Activated gamma-delta T cell (primary cell): ENCODE measurements around the gene NOB1.
"Not testable (repeated sequence)": the region's sequence is repeated elsewhere in the genome, so short reads cannot be mapped to it uniquely, and the experiment has no call there.

ENCODE experiments used
- DNase-seq: peaks from one replicate; lab custom pipeline; 2025; lab: John Stamatoyannopoulos, UW

Gene NOB1

DNA sequence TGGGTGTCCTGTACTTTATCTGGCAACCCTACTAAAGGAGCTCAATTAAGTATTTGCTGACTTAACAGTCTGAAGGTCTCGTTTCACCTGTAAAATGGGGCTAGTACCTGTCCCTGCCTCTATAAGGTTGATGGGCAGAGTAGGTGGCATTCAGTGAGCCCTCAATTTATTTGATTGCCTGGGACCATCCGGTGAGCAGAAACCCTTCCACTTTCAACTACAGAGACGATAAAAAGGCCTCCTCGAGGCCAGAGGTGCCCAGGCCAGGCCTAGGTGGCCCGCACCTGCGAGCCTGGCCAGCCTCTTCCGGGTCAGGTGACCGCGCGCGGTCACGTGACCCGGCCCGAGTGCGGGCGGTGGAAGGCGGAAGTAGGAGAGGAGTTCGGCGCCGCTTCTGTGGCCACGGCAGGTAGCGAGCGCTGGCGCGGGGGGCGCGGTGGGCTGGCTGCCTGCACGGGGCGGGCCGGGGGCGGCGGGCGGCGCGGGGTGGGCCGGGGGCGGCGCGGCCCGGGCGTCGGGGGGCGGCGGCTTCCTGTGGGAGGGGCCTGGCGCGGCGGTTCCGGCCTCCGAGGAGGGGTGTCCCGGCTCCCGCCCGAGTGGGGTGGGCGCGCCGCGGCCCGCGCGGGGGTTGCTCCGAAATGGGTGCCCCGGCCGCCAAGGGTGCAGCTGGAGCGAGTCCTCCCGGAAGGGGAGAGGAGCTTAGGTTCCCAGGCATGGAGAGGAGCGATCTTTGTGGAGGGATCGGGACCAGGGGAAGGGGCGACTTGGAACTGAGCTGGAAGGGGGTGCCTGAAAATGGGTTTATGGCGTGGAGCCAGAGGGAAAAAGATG, 7.5 kb upstream of the NOB1 start, which contains the start of gene WWP2:
WWP2 (plus strand) TSS at position 350 of the 831 bp plus-strand sequence. CDS start 24,679 bp downstream, outside the sequence.
- DNase-seq, result peak; percentile 73

DNA sequence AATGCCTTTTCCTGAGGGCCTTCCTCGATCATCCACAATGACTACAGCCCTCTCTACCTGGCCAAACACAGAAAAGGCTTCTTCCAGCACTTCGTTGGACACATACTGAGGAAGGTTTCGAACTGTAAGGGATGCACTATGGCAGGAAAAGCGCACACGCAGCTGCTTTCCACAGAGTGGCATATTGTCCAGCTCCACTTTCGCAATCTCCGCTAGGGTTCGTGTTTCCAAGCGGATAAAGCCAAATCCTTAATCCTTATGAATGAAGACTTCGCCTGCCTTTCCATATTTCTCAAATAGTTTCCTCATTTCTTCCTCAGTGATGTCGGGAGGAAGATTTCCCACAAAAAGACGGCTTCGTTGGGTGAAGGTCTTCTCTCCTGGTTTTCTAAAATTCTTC, 2.6 kb upstream of the NOB1 start:
- not testable (repeated sequence) for DNase-seq

DNA sequence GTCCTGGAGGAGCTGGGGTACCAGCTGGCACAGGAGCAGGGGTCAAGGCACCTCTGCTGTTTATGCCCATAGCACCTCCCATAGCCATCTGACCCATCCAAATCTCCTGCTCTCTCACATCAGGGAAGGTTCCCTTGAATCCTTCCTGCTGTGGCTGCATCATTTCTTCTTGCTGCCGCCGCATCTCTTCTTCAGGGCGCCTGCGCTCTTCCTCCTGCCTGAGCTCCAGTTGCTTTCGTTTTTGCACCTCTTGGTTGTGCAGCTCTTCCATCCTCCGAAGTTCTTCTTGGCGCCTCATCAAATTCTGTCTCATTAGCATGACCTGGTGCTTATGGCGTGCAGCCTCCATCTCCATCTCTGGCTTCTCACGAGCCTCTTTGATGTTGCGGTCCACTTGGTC, 2.0 kb upstream of the NOB1 start:
- DNase-seq, result no peak

DNA sequence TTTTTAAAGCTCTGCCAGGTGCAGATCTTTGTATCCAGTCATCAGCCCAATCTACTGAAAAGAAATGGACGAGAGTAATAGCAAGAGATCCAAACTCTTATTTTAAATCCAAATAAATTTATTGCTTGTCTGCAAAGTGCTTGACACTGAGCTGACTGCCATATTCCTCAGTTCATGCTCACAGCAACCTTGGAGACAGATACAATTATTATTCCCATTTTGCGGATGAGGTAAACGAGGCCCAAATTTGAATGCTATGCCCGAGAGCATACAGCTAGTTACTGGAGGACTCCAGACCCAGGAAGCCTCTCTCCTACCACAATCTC, 620 bp downstream of the NOB1 start:
- no peak for DNase-seq

DNA sequence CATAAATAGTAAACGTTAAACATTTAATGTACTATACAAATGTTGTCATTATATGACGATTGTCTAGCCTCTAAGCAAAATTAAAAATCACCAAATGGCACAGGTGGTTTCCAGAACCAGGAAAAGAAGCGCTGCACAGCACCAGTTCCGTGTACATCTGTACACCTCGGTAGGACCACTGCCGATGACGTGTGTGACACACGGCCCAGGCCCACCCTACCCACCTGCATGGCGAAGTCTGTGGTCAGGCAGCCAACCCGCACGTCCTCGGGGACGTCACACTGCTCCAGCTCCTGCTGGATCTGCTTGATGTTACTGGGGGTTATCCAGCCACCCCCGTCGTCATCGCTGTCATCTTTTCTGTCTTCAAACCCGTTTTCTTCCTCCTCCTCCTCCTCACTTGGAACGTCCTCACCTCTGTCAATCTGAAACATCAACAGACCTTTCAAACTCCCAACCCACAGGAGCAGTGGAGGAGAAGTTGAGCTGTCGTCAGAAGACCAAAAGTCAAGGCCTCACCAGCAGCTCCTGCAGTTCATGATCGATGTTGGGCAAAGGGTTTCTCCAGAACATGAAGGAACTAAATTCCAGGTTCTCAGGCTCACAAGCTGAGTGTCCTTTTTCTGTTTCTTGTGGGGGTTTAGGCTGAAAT, 5.9 kb downstream of the NOB1 start:
- DNase-seq, result no peak

DNA sequence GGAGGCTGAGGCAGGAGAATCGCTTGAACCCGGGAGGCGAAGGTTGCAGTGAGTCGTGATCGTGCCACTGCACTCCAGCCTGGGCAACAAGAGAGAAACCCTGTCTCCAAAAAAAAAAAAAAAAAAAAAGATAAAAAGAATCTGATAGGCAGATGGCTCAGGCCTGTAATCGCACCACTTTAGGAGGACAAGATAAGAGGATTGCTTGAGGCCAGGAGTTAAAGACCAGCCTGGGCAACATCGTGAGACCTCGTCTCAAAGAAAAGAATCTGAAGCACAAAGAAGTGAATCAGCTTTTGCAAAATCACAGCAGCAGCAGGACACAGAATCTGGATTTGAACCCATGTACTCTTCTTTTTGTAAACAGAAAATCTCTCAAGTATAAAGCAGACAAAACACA, 7.6 kb downstream of the NOB1 start:
- no peak for DNase-seq

DNA sequence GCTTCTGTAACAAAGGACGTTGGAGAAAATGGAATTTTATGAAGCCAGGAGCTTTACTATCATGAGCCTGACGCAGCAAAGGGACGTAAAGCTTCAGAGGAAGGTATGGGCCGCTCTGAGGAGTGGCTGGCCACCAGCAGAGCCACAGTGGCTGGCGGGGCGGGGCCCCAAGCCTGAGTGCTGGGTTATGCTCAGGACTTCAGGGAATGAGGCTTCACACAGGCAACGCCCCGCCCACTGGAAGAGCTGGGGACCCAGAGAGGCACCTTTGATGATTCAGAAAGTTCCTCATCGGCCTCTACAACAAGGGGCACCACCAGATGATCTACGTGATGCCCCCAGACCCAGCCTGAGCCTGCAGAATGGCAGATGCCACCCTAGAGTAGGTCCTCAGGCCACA, 8.8 kb downstream of the NOB1 start:
- no peak for DNase-seq

DNA sequence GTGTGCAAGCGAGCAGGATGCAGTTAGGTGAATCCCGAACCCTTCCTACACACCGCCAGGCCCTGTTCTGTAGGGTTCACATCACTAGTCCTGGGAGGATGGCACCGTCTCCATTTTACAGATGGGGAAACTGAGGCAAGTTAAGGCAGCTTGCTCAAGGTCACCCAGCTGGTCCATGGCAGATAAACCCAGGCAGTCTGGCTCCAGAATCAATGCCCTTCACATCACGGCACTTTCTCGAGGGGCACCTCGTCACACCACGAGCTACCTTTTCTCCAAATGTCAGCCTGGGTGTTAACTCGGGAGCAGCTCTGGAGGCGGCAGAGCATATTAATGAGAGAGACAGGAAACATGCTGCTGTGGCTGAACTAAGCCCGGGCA, 9.5 kb downstream of the NOB1 start:
- DNase-seq, result no peak

DNA sequence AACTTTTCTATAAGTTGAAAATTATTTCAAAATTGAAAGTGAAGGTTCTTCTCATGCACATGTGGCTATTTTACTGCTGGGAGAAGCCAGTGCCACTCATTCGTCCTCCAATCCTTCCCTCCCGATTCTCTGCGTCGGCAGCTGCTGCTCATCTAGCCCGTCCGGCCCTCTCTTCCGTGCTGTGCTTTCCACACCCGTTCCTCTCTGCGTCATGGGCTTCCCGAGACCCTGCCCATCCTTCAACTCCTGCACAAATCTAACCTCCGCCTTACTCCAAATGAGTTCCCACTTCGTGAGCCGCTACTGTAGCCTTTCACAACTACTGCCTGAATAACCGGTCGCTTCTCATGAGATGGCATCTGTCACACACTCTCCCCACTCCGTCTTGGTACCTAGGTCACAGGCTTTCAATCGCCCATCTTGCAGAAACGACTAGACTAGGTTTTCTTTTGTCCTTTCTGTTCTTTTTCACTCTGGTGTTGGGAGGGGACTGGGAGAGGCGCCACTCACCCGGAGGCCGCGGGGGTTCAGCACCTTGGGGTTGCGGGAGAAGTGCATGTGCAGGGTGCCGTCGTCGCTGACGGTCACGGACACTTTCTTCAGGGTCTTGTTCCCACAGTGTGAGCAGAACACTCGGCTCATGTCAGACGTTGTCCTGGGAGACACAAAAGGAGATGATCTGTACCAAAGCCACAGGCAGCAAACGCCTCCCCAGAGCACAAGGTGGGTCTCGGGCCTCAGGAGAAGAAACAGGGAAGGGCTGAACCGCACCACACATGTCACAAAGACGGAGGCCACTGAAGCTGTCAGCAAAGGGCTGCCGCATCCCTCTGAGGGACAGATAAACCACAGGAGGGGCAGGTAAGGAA, 10.1 kb downstream of the NOB1 start:
- no peak for DNase-seq

DNA sequence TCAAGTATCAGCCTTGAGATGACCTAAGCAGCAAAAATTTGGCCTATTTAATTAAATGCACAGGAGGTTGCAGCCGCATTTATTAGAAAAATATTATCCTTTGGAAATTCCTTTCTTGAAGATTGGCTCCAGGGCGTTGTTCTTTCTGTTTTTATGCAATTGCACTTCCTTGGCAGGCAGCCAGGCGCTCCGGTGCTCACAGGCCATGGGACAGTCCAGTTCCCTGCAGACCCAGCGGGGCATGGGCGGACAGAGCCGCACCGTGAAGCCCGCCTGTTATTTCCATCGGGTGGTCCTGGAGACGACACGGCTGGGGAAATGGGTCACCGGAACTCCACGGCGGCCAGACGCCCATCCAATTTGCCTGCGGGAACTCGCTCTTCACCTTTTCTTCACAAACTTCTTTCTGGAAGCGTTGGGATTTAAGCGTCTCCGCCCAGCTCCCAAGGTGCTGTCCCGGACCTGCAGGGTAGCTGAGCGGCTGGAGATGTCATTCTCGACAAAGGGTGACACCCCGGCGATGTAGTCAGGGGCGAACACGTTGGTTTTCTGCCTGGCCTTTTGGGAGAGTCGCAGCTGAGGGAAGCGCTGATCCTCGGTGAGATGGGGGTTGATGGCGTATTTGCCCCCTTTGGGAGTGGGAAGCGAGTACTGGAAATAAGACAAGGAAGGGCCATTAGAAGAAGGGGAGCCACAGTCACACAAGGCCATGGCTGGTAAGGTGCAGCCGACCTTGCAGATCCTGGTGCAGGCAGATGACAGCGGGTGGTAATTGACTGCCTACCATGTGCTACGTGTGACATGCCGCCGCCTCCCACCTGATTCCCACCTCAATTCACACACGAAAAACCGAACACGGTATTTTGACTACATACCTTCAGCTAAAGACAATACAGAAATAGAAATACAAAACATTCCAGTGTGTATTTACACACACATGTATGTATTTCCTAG, 12.5 kb downstream of the NOB1 start:
- no peak for DNase-seq

DNA sequence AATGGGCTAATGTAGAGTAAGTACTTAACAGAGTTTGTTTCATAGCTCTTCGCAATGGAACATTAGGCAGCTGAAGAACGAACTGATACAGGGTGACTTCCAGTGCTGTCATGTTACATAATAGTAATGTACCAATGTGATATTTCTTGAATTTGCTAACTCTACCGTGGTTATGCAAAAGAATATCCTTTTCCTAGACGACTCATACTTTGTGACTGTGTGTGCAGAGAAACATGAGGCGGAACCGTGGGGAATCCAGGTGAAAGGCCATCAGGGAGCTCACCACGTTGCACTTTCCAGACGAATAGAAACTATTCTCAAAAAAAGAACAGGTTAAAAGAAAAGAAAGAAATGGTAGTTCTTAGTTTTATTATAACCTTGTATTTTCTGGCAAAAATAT, 13.2 kb downstream of the NOB1 start:
- DNase-seq, result no peak

DNA sequence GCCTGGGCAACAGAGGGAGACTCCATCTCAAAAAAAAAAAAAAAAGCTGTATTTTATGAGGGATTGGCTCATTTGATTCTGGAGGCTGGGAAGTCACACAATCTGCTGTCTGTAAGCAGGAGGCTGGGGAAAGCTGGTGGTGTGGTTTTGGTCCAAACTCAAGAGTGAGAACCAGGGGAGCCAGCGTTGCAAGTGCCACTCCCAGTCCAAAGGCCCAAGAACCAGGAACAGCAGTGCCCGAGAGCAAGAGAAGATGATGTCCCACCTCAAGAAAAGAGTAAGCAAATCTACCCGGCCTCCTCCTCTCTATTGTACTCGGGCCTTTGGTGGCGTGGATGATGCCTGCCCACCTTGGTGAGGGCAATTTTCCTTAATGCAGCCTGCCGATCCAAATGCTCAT, 22.6 kb downstream of the NOB1 start:
- DNase-seq, result no peak

DNA sequence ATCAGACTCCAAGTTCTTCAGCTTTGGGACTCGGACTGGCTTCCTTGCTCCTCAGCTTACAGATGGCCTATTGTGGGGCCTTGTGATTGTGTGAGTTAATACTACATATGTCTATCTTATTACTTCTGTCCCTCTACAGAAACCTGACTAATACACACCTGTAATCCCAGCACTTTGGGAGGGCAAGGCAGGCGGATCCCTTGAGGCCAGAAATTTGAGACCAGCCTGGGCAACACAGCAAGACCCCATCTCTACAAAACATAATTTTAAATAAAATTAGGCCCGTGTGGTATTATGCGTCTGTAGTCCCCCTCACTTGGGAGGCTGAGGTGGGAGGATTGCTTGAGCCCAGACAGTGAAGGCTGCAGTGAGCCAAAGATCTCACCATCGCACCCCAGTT, 23.4 kb downstream of the NOB1 start:
- DNase-seq, result not testable (repeated sequence)

DNA sequence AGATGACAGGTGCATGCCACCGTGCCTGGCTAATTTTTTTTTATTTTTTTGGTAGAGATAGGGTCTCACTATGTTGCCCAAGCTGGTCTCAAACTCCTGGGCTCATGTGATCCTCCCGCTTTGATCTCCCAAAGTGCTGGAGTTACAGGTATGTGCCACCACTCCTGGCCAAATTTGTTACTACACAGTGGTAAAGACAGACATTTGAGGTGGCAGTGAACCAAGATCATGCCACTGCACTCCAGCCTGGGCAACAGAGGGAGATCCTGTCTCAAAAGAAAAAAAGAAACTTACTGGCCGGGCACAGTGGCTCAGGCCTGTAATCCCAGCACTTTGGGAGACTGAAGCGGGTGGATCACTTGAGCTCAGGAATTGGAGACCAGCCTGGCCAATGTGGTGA, 25.7 kb downstream of the NOB1 start:
- DNase-seq, result not testable (repeated sequence)

DNA sequence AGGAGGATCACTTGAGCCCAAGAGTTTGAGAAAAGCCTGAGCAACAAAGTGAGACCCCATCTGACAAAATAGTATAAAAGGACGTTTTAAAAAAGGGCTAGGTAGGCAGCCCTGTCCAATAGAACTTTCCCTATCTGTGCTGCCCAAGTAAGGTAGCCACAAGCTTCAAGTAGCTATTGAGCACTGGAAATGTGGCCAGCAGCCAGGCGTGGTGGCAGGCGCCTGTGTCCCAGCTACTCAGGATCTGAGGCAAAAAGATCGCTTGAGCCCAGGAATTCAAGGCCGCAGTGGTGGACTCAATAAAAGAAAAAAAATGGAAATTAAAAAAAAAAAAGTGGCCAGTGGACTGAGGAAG, 26.8 kb downstream of the NOB1 start:
- no peak for DNase-seq

DNA sequence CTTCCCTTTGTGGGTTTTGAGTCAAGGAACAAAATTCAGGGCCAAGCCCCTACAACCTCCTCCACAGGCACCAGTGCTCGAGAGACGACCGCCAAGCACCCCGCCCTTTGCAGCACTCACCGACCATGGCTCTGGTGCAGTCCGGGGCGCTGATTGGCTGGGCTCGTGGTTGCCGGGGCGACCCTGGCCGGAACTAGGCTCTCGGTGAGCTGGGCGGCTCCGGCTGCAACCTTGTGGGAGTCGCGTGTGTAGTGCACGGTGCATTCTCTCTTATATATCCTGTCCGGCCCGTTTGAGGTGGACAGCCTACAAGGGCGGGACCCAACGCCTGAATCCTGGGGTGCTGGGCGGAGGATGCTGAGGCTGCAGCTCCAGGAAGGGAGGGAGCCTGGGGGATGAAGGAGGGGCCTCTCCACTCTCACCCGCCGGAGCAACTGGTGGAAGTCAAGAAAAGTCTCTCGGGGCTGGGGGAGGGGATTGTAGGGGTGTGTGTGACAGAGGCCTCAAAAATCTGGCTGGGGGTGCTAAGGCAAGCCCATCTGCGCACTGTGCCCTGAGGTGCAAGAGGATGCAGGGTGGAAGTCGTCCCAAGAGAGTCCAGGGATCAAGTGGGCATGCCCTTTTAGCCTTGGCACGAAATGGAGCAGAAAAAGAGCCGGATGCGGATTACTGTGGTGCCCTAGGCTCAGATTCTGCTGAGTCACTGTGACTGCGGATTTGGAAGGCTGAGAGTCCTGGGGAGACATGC, 28.2 kb downstream of the NOB1 start, which contains the start of gene NQO1:
NQO1 (minus strand) TSS at position 248 of the 748 bp plus-strand sequence; CDS start at position 127, 121 bp downstream.
- DNase-seq, result peak; percentile 80

DNA sequence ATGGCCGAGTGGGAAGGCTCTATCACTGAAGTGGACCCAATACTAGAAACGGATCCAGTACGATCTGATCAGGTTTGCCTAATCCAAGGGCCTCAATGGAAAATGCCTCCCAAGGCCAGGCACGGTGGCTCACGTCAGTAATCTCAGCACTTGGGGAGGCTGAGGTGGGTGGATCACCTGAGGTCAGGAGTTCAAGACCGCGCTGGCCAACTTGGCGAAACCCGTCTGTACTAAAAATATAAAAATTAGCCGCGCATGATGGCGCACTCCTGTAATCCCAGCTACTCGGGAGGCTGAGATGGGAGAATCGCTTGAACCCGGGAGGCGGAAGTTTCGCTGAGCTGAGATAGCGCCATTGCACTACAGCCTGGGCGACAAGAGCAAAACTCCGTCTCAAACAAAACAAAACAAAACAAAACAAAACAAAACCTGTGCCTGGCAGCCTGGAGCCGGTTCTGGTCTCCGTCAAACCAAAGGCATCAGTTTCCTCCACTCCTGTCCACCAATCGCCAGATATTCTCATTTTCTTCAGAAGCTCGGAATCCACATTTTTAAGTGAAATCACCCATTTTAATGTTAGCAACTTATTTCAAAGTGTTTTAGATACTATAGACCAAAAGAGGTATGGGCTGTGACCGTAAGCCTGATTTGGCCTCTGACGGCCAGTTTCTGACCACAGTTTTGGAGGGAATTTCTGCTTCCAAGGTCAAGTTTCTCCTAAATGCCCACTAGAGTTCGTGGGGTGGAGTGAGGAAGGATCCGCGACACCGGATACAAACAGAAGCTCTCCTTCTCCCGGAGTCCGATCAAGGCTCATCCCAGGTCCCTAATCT, 29.0 kb downstream of the NOB1 start:
- DNase-seq, result no peak

DNA sequence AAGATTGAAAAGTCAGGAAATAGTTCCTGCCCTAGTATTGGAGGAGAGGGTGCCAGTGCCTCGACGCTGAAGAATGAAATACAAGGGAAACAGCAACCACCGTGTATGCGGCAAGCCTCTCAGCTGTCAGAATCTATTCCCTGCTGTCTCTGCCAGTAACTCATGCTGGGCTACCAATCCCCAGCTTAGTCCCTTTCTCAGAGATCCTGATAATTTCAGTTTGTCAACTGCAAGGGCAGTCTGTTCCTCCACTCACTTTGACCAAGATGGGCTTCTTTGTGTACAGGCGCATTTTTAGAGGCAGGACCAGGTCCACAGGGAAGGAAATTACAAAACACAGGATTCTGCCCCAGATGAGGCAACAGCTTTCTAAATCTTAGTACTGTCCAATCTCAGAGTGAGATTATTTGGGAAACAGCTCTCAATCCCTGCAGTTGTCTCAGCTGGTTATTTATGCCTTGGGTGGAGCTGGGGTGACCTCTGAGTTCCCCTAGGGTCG, 29.7 kb downstream of the NOB1 start:
- DNase-seq, result no peak

DNA sequence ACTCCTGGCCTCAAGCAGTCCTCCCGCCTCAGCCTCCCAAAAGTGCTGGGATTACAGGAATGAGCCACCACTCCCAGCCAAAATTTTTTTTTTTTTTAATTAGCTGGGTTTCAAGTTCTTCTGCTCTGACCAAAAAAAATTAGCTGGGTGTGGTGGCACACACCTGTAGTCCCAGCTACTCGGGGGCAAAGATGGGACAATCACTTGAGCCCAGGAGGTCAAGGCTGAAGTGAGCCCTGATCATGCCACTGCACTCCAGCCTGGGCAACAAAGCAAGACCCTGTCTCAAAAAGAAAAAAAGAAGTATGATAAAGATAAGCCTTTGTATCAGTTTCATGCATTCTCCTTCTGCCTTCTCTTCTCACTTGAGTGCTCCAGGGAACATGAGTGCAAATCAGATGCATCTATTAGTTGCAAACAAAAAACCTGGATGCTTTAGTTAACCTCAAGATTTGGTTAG, 30.3 kb downstream of the NOB1 start:
- no peak for DNase-seq
